Measurements from ENCODE around the gene ATG5.

The ATG5 gene

DNA sequence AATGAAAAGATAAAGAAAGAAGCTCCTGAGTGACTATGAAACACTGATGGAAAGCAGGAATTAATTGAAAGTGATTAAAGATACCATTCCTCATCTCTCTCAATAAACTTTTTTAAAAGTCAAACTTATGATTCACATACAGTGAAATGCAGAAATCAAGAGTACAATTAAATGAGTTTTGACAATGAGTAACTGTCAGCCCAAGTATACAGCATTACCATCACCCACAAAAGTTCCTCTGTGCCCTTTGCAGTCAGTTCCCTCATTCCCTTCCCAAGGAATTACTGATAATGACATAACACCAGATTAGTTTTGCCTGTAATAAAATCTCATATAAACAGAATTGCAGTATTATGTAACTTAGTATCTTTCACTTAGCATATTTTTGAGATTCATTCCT is 44.5 kb downstream of the ATG5 start:
- no peak overlapping the region for H3K4me2 ChIP-seq (ENCODE audit: low read depth, low read length, poor library complexity, severe bottlenecking)

DNA sequence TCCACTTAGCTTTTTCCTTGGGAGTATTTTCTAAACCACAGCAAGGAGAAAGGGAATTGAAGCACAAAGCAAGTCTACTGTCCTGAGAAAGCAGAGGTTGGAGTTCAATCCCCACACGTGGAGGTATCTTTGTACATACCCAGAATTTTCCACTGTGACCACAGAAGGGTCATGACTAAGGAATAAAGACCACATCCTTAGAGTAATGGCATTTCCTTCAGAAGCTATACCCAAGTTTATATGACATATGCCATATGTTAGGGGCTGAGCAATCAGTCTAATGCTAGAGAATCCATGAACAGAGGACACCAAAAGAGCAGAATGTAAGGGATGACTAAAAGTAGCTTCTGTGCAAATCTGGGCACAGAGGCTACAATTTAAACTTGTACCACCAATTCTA is 46.4 kb downstream of the ATG5 start:
- no peak overlapping the region for H2AFZ ChIP-seq (ENCODE audit: low read depth, low read length, severe bottlenecking)
- H3K27ac ChIP-seq (ENCODE audit: low read depth, low read length): no peak overlapping the region
- no peak overlapping the region for H3K4me3 ChIP-seq (ENCODE audit: insufficient read depth, low read length, poor library complexity, severe bottlenecking)
- H3K27me3 ChIP-seq (ENCODE audit: low read length): no peaks in the 10 kb centered on the region
- no peak overlapping the region for H3K9ac ChIP-seq (ENCODE audit: low read length)
- no peaks in the 10 kb centered on the region for H3F3A ChIP-seq (ENCODE audit: insufficient read depth)
- H3K9me3 ChIP-seq (ENCODE audit: insufficient read depth, low read length): no peaks in the 10 kb centered on the region
- H4K20me1 ChIP-seq (ENCODE audit: low read depth, low read length): no peaks in the 10 kb centered on the region
- no peaks in the 10 kb centered on the region for H3K9me2 ChIP-seq (replicated peaks; ENCODE audit: insufficient read depth, low read length)
- no peaks in the 10 kb centered on the region; the same call in 1 of the 2 replicates for H3K36me3 ChIP-seq (ENCODE audit: low read length)
- H3K4me2 ChIP-seq (ENCODE audit: low read depth, low read length, poor library complexity, severe bottlenecking): no peak overlapping the region
- TF ChIP-seq, protein P1, sequence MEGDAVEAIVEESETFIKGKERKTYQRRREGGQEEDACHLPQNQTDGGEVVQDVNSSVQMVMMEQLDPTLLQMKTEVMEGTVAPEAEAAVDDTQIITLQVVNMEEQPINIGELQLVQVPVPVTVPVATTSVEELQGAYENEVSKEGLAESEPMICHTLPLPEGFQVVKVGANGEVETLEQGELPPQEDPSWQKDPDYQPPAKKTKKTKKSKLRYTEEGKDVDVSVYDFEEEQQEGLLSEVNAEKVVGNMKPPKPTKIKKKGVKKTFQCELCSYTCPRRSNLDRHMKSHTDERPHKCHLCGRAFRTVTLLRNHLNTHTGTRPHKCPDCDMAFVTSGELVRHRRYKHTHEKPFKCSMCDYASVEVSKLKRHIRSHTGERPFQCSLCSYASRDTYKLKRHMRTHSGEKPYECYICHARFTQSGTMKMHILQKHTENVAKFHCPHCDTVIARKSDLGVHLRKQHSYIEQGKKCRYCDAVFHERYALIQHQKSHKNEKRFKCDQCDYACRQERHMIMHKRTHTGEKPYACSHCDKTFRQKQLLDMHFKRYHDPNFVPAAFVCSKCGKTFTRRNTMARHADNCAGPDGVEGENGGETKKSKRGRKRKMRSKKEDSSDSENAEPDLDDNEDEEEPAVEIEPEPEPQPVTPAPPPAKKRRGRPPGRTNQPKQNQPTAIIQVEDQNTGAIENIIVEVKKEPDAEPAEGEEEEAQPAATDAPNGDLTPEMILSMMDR (IDR thresholded peaks at IDR 0.05; ENCODE audit: insufficient read depth, low read length, poor library complexity, severe bottlenecking): no peak
- TF ChIP-seq EZH2phosphoT487 (conservative IDR thresholded peaks at IDR 0.05; ENCODE audit: low read length): no peak
- peaks cover 28% of the 10 kb centered on the region; the same call in 1 of the 2 replicates for H3K79me2 ChIP-seq (ENCODE audit: insufficient read depth, low read length)

More for the DNA sequence above, 44.5 kb downstream of the ATG5 start:
- no peaks in the 10 kb centered on the region for H3K27me3 ChIP-seq (ENCODE audit: low read length)
- H2AFZ ChIP-seq (ENCODE audit: low read depth, low read length, severe bottlenecking): no peak overlapping the region
- no peaks in the 10 kb centered on the region for H3F3A ChIP-seq (ENCODE audit: insufficient read depth)
- H4K20me1 ChIP-seq (ENCODE audit: low read depth, low read length): no peaks in the 10 kb centered on the region
- no peaks in the 10 kb centered on the region for H3K9me3 ChIP-seq (ENCODE audit: insufficient read depth, low read length)
- H3K9me2 ChIP-seq (replicated peaks; ENCODE audit: insufficient read depth, low read length): no peaks in the 10 kb centered on the region
- H3K27ac ChIP-seq (ENCODE audit: low read depth, low read length): no peak overlapping the region
- H3K4me3 ChIP-seq (ENCODE audit: insufficient read depth, low read length, poor library complexity, severe bottlenecking): no peak overlapping the region
- TF ChIP-seq, protein P1 (IDR thresholded peaks at IDR 0.05; ENCODE audit: insufficient read depth, low read length, poor library complexity, severe bottlenecking): no peak
- TF ChIP-seq EZH2phosphoT487 (conservative IDR thresholded peaks at IDR 0.05; ENCODE audit: low read length): no peak
- H3K9ac ChIP-seq (ENCODE audit: low read length): no peak overlapping the region
- peaks cover 38% of the 10 kb centered on the region for H3K79me2 ChIP-seq (ENCODE audit: insufficient read depth, low read length)
- H3K36me3 ChIP-seq (ENCODE audit: low read length): no peaks in the 10 kb centered on the region; the same call in 1 of the 2 replicates

DNA sequence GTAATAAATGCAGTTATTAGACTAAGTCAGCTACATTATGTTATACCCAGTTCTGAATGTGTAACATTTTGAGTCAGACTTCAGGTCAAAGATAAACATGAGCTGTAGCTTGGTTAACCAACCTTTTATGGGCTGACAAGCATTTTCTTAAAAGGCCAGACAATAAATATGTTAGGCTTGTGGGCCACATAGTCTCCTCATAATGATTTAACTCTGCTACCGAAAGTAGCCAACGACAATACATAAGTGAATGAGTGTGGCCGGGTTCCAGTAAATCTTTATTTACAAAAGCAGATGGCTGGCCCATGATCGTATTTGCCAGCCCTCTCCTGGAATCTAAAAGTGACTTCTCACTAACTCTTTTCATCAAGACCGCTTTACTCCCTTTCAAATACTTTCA is 49.9 kb downstream of the ATG5 start:
- no peak overlapping the region for H3K27ac ChIP-seq (ENCODE audit: low read depth, low read length)
- H3K27me3 ChIP-seq (ENCODE audit: low read length): no peaks in the 10 kb centered on the region
- H3K4me3 ChIP-seq (ENCODE audit: insufficient read depth, low read length, poor library complexity, severe bottlenecking): no peak overlapping the region
- no peaks in the 10 kb centered on the region for H4K20me1 ChIP-seq (ENCODE audit: low read depth, low read length)
- no peaks in the 10 kb centered on the region for H3K9me3 ChIP-seq (ENCODE audit: insufficient read depth, low read length)
- H3K9ac ChIP-seq (ENCODE audit: low read length): no peak overlapping the region
- TF ChIP-seq, protein P1 (IDR thresholded peaks at IDR 0.05; ENCODE audit: insufficient read depth, low read length, poor library complexity, severe bottlenecking): no peak
- TF ChIP-seq EZH2phosphoT487 (conservative IDR thresholded peaks at IDR 0.05; ENCODE audit: low read length): no peak
- no peak overlapping the region for H3K4me2 ChIP-seq (ENCODE audit: low read depth, low read length, poor library complexity, severe bottlenecking)
- H3K79me2 ChIP-seq (ENCODE audit: insufficient read depth, low read length): peaks cover 42% of the 10 kb centered on the region
- H3F3A ChIP-seq (ENCODE audit: insufficient read depth): no peaks in the 10 kb centered on the region
- no peaks in the 10 kb centered on the region; the same call in 1 of the 2 replicates for H3K36me3 ChIP-seq (ENCODE audit: low read length)
- H2AFZ ChIP-seq (ENCODE audit: low read depth, low read length, severe bottlenecking): no peak overlapping the region
- no peaks in the 10 kb centered on the region for H3K9me2 ChIP-seq (replicated peaks; ENCODE audit: insufficient read depth, low read length)

Data from SU-DHL-6 (cell line).